ENCODE results near the gene CTF1.

- no peak for TF ChIP-seq POLR2A (IDR thresholded peaks at IDR 0.05)
- no peak for TF ChIP-seq CTCF (IDR thresholded peaks at IDR 0.05)
These were observed 22.2 kb downstream of the CTF1 start for GRCh38 chr16:30918614-30919013.
